Natural killer cell (primary cell): ENCODE measurements around the gene USP2. TPM values are rescaled to one million over a fixed set of nuclear protein-coding genes. Genes with fewer than 3 reads are reported as not detected.
A peak's percentile ranks its signal among the peaks of the same experiment; 100 is the strongest.
"Not testable (repeated sequence)": the region's sequence is repeated elsewhere in the genome, so short reads cannot be mapped to it uniquely, and the experiment has no call there.

Experiments used
- ATAC-seq, 3 donors: fragments of 150-1000 bp in 2 of 3; fragments of 200-7000 bp in 1 of 3; cut with Tn5 transposase; 1 replicate in 1 of 3; 2 replicates in 2 of 3; pipeline ENCODE4 v1.10.0; 2021; ENCODE audit warnings: mild to moderate bottlenecking in 2 of 3, moderate library complexity in 2 of 3
- DNase-seq, 2 donors: peaks; one replicate each; pipeline versions ENCODE4 v3.0.0 to v3.0.0-alpha.2; 2013 to 2021; ENCODE audit warnings: mixed read lengths in 1 of 2
- H3K27ac ChIP-seq: one replicate; pipeline ENCODE4 v1.5.1; 2013; ENCODE audit warnings: mild to moderate bottlenecking, low read length
- H3K27me3 ChIP-seq: one replicate; pipeline ENCODE4 v1.6.1; 2013; ENCODE audit warnings: low read length; ENCODE audit not compliant: control insufficient read depth, insufficient read depth
- H3K36me3 ChIP-seq: one replicate; pipeline ENCODE4 v1.6.1; 2013; ENCODE audit warnings: low read length; ENCODE audit not compliant: control insufficient read depth, insufficient read depth
- H3K4me1 ChIP-seq: one replicate; pipeline ENCODE4 v1.6.1; 2013; ENCODE audit warnings: low read length; ENCODE audit not compliant: control insufficient read depth, insufficient read depth
- H3K4me3 ChIP-seq: one replicate; pipeline ENCODE4 v1.5.1; 2013; ENCODE audit warnings: low read length
- H3K9me3 ChIP-seq: one replicate; pipeline ENCODE4 v1.6.1; 2013; ENCODE audit warnings: low read length; ENCODE audit not compliant: control insufficient read depth, insufficient read depth
- H3K27ac Mint-ChIP-seq, 2 donors: one replicate each; pipeline ENCODE4 v1.8.0; 2022; ENCODE audit warnings: mild to moderate bottlenecking in 2 of 2, mixed read lengths in 2 of 2, moderate library complexity in 1 of 2
- H3K27me3 Mint-ChIP-seq, 2 donors: one replicate each; pipeline ENCODE4 v1.8.0; 2022; ENCODE audit warnings: low read depth in 2 of 2, mixed read lengths in 2 of 2
- H3K36me3 Mint-ChIP-seq: one replicate; pipeline ENCODE4 v1.8.0; 2022; ENCODE audit warnings: mixed read lengths
- H3K4me1 Mint-ChIP-seq, 2 donors: one replicate each; pipeline ENCODE4 v1.8.0; 2022; ENCODE audit warnings: mixed read lengths in 2 of 2
- H3K4me3 Mint-ChIP-seq: one replicate; pipeline ENCODE4 v1.8.0; 2022; ENCODE audit warnings: mild to moderate bottlenecking, moderate library complexity, mixed read lengths
- H3K9me3 Mint-ChIP-seq, 2 donors: one replicate each; pipeline ENCODE4 v1.8.0; 2022; ENCODE audit warnings: mixed read lengths in 2 of 2
- WGBS: methylation state at CpG from one replicate; pipeline ENCODE4 v1.1.7; 2013; ENCODE audit warnings: missing lambda C conversion rate; ENCODE audit not compliant: insufficient coverage; 5-methylcytosine and 5-hydroxymethylcytosine counted together
- intact Hi-C: fragments of 100-400 bp; cut with micrococcal nuclease; formaldehyde crosslinking; loops from one replicate; pipeline ENCODE4 v1.14.2; 2022
- total RNA-seq, 4 donors: library from RNA; stranded (reverse); fragments of 120-200 nt in 1 of 4; gene quantifications; one replicate each; pipeline versions ENCODE4 v1.2.3 to v1.2.4, GENCODE V29; 2013 to 2022
- TF ChIP-seq, protein P1 (sequence below): fragments of 200-600 bp; IDR thresholded peaks from one replicate; pipeline ENCODE4 v1.8.0; 2022; ENCODE audit warnings: antibody characterized with exemption

USP2 gene
- total RNA-seq, 3 donors from 2014 or later (not counting 1 experiment from before 2014, with no cell fraction given), result 0.50 to 3.9 TPM; not detected in 1

DNA sequence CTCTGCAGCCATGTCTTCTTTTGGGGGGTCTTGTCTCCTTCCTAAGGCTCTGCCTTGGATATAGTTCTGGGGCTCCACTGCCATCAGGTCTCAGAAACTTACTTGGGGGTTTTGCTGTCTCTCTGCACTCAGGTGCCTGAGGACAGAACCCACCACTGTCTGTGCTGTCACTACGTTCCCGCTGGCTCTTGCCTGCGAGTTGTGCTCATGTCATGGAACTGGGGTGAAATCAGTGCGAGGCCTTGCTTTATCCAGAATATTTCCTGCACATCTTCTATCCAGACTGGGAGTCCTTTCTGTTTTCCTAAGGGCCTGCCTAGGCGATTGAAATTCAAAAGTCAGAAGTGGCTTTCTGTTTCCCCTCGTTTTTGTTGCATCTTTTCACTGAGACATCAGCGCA, 6.6 kb upstream of the USP2 start:
- Histone ChIP-seq H3K36me3 (no peaks in the 10 kb centered on the region), H3K9me3 (no peaks in the 10 kb centered on the region), H3K27me3 (peaks cover 3% of the 10 kb centered on the region), H3K4me3 (no peak overlapping the region), H3K27ac (no peak overlapping the region), H3K4me1 (no peaks in the 10 kb centered on the region)
- no peak overlapping the region for H3K27ac Mint-ChIP-seq
- TF ChIP-seq, protein P1, sequence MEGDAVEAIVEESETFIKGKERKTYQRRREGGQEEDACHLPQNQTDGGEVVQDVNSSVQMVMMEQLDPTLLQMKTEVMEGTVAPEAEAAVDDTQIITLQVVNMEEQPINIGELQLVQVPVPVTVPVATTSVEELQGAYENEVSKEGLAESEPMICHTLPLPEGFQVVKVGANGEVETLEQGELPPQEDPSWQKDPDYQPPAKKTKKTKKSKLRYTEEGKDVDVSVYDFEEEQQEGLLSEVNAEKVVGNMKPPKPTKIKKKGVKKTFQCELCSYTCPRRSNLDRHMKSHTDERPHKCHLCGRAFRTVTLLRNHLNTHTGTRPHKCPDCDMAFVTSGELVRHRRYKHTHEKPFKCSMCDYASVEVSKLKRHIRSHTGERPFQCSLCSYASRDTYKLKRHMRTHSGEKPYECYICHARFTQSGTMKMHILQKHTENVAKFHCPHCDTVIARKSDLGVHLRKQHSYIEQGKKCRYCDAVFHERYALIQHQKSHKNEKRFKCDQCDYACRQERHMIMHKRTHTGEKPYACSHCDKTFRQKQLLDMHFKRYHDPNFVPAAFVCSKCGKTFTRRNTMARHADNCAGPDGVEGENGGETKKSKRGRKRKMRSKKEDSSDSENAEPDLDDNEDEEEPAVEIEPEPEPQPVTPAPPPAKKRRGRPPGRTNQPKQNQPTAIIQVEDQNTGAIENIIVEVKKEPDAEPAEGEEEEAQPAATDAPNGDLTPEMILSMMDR, result no peak
- DNase-seq (no peak), ATAC-seq (no peak)
- no peaks in the 10 kb centered on the region for H3K36me3 Mint-ChIP-seq
- H3K4me1 Mint-ChIP-seq, result no peaks in the 10 kb centered on the region
- intact Hi-C loops, result no loop called here
- 85% methylated on average over 6 of the region's 7 CpGs for WGBS
- no peak overlapping the region for H3K4me3 Mint-ChIP-seq
- no peaks in the 10 kb centered on the region for H3K9me3 Mint-ChIP-seq
- H3K27me3 Mint-ChIP-seq, result peaks cover 7 to 24% of the 10 kb centered on the region in 2 donors

DNA sequence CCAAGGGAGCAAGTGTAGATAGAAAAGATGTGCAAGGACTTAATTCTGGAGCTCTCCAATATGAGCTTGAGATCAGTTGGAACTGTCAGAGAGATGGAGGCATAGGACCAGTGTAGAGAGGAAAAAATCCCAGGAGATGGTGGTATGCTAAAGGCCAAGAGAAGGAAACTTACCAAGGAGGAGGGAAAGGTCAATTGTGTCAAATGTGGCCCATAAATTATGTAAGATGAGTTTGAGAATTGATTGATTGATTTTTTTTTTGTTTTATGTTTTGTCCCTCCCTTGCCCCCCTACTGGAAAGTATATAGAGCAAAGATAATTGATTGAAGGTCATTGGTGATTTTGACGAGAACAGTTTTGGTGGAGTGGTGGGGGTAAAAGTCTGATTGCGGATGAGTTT, 2.8 kb upstream of the USP2 start:
- Mint-ChIP-seq H3K27me3 (peaks cover 0 to 6% of the 10 kb centered on the region in 2 donors), H3K9me3 (no peaks in the 10 kb centered on the region), H3K27ac (no peak overlapping the region), H3K4me1 (no peaks in the 10 kb centered on the region), H3K4me3 (no peak overlapping the region), H3K36me3 (no peaks in the 10 kb centered on the region)
- Histone ChIP-seq H3K27me3 (peaks cover 6% of the 10 kb centered on the region), H3K4me3 (no peak overlapping the region), H3K9me3 (no peaks in the 10 kb centered on the region), H3K36me3 (no peaks in the 10 kb centered on the region), H3K4me1 (peaks cover 18% of the 10 kb centered on the region), H3K27ac (no peak overlapping the region)
- TF ChIP-seq, protein P1, result no peak
- 90% methylated on average over 2 of the region's 2 CpGs for WGBS
- DNase-seq, result no peak
- intact Hi-C loops, result no loop called here
- no peak for ATAC-seq

DNA sequence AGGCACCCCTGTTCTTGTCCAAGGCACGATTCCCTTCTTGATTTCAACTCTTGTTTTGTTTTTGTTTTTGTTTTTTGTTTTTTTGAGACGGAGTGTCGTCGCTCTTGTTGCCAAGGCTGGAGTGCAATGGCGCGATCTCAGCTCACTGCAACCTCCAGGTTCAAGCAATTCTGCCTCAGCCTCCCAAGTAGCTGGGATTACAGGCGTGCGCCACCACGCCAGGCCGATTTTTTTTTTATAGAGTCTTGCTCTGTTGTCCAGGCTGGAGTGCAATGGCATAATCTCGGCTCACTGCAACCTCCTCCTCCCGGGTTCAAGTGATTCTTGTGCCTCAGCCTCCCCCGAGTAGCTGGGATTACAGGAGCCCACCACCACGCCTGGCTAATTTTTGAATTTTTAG, 1.0 kb upstream of the USP2 start:
- DNase-seq, H3K27me3 ChIP-seq, H3K27me3 Mint-ChIP-seq, H3K4me3 ChIP-seq, H3K27ac ChIP-seq, H3K36me3 Mint-ChIP-seq, H3K36me3 ChIP-seq, H3K4me3 Mint-ChIP-seq, ATAC-seq, H3K4me1 Mint-ChIP-seq, intact Hi-C loops, H3K27ac Mint-ChIP-seq, H3K9me3 ChIP-seq, H3K9me3 Mint-ChIP-seq: not testable (repeated sequence)
- peaks cover 18% of the 10 kb centered on the region for H3K4me1 ChIP-seq
- 85% methylated on average over 14 of the region's 14 CpGs for WGBS

DNA sequence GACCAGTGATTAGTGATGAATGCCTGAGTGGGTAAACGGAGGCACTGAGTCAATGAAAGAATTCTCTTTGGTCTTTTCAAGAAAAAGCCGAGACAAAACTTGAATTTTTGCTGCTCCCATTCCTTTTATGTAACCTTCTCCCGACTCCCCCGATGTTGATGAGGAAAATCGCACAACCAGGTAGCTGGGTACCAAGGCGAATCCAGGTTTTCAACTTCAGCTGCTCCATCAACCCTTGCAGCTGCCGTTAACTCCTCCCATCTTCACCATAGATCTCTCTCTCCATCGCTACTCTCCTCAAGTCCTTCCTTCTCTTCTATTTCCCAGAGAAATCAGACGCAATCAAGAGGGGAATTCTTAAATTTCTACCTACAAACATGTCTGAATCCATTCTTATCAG, 611 bp upstream of the USP2 start:
- peaks cover 6% of the 10 kb centered on the region for H3K27me3 ChIP-seq
- intact Hi-C loops, result no loop called here
- TF ChIP-seq, protein P1, result no peak
- no peaks in the 10 kb centered on the region for H3K4me1 Mint-ChIP-seq
- H3K27ac ChIP-seq, result no peak overlapping the region
- H3K36me3 Mint-ChIP-seq, result no peaks in the 10 kb centered on the region
- peaks cover 0 to 6% of the 10 kb centered on the region in 2 donors for H3K27me3 Mint-ChIP-seq
- WGBS, result 9% methylated on average over 9 of the region's 9 CpGs
- peak overlapping the region; percentile 39 for H3K4me3 ChIP-seq
- DNase-seq, result peak in 1 of 2 donors; percentile 42
- no peaks in the 10 kb centered on the region for H3K9me3 ChIP-seq
- no peak for ATAC-seq
- peaks cover 18% of the 10 kb centered on the region for H3K4me1 ChIP-seq
- H3K27ac Mint-ChIP-seq, result no peak overlapping the region
- H3K4me3 Mint-ChIP-seq, result no peak overlapping the region
- no peaks in the 10 kb centered on the region for H3K9me3 Mint-ChIP-seq
- no peaks in the 10 kb centered on the region for H3K36me3 ChIP-seq
